NT2/D1 (cell line): ENCODE measurements around the gene CARD19.

ENCODE experiments used
- SUZ12 ChIP-seq: IDR thresholded peaks from 2 replicates; pipeline ENCODE4 v1.6.1; 2011; ENCODE audit not compliant: insufficient read length, insufficient read depth; ENCODE audit errors: extremely low read depth
- YY1 ChIP-seq: IDR thresholded peaks from 2 replicates; pipeline ENCODE4 v1.6.1; 2011; ENCODE audit not compliant: insufficient read length, insufficient read depth
- ZNF274 ChIP-seq: IDR thresholded peaks from 2 replicates; pipeline ENCODE4 v1.6.1; 2011; ENCODE audit warnings: mild to moderate bottlenecking, low read depth, low read length

- TF ChIP-seq ZNF274 (no peak), SUZ12 (no peak), YY1 (no peak)
Measured at GRCh38 chr9:93134740-93135444, 38.9 kb downstream of the CARD19 start.
